ENCODE measurements around the gene ORAI2. TPM values are rescaled to one million over a fixed set of nuclear protein-coding genes. Genes with fewer than 3 reads are reported as not detected.

The ORAI2 gene
- total and polyA plus RNA-seq, 2 of the 13 experiments (the other 11 are each of a cell fraction or from before 2014, with no cell fraction given) = 3.0 to 6.0 TPM

DNA sequence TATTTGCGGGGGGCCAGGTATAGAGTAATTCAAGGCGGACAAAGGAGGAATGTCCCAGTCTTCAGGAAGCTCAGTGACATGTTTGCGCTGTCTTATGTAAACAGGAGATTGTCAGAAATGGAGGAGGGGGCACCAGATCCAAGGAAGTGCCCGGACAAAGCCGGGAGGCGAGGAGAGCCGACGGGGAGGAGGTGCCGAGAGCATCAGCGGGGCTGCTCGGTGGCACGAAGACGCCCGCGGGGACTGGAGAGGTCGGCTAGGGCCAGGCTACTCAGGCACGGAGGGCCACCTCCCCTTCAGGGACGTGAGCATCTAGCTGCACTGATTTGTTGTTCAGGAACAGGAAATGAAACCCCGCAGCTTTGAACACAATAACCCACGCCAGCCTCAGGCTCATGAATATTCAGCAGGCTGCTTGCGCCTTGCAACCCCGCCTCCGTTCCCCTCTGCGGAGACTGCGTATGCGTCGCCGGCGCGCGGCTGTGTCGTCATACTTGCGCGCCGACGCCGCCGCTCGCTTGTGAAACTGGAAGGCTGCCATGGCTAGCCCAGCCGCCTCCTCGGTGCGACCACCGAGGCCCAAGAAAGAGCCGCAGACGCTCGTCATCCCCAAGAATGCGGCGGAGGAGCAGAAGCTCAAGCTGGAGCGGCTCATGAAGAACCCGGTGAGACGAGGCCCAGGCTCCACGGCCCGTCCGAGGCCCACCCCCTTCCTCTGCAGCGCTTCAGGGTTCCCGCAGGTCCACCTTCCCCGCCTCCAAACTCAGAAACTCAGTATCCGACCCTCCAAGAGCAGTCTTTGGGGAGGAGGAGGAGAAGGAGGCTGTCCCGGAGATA lies 37.3 kb upstream of the ORAI2 start, which contains the start of gene PRKRIP1:
Gene PRKRIP1, plus strand, starts transcription at position 491 of the 837 bp plus-strand sequence. Its CDS starts 49 bp downstream, at position 540.
- 8% methylated on average over 29 of the region's 59 CpGs for WGBS (ENCODE audit: low lambda C conversion rate)
- intact Hi-C loops (cut with micrococcal nuclease; ENCODE audit: unreplicated experiment) (no loop called here), in situ Hi-C loops (cut with HindIII; ENCODE audit: extremely low pct_ligation_motif_present, low pct_unique_long_range_greater_than_20kb) (no loop called here)
- H3K27me3 ChIP-seq (ENCODE audit: control insufficient read depth in 1 of 2, insufficient read depth in 2 of 2, low read length in 2 of 2) = no peaks in the 10 kb centered on the region
- ATAC-seq (peak; percentile 92), DNase-seq (ENCODE audit: low spot score) (peak; percentile 81), FAIRE-seq (peak; percentile 43)
- peak within 1 kb of the TSS; percentile 83 for H3K9ac ChIP-seq (ENCODE audit: insufficient read depth, low read depth, low read length)
- peak within 1 kb of the TSS; percentile 63 to 90 (median 87) for H3K4me3 ChIP-seq (replicated peaks in 1 of 3; ENCODE audit: insufficient read depth in 1 of 3, low read depth in 2 of 3, low read length in 3 of 3)
- peak within 1 kb of the TSS; percentile 54 for H3K27ac ChIP-seq (ENCODE audit: extremely low read length, insufficient read depth, low read length)
- no peak within 1 kb of the TSS for H2AFZ ChIP-seq (ENCODE audit: low read length)
- POLR2A ChIA-PET = interaction anchor here (0.6 to 1.7 kb wide), 4 partner anchors 10 to 1144 kb away, joined by 3 to 6 read pairs (median 3); no protein-coding TSS in a partner anchor
- peaks cover 6 to 32% of the 10 kb centered on the region in 2 experiments; a peak in 3 of 5 replicates for H3K36me3 ChIP-seq (replicated peaks in 1 of 2; ENCODE audit: control insufficient read depth in 1 of 2, insufficient read depth in 2 of 2, low read length in 2 of 2)
- peak within 1 kb of the TSS; percentile 88 for H3K4me2 ChIP-seq (ENCODE audit: low read depth, low read length)
- BruUV-seq (replicated peaks) = no TSS peak
- 0 out of 2 replicates have a peak, but pooled peaks cover under 1% of the 10 kb centered on the region for H4K20me1 ChIP-seq (ENCODE audit: insufficient read depth, low read length)
- no peaks in the 10 kb centered on the region for H3K9me3 ChIP-seq (ENCODE audit: low read length)
- peaks cover 17% of the 10 kb centered on the region for H3K4me1 ChIP-seq (ENCODE audit: insufficient read depth, low read length)
- CTCF ChIA-PET (ENCODE audit: low intra/inter-chr PET ratio, low total read pairs) = no interaction called here
- peaks cover 9% of the 10 kb centered on the region for H3K79me2 ChIP-seq (ENCODE audit: insufficient read depth, low read length)
- no peak for TF ChIP-seq ZNF235 (CRISPR knock-in tag; IDR thresholded peaks at IDR 0.05; ENCODE audit: borderline replicate concordance)
- TF ChIP-seq, protein P1, sequence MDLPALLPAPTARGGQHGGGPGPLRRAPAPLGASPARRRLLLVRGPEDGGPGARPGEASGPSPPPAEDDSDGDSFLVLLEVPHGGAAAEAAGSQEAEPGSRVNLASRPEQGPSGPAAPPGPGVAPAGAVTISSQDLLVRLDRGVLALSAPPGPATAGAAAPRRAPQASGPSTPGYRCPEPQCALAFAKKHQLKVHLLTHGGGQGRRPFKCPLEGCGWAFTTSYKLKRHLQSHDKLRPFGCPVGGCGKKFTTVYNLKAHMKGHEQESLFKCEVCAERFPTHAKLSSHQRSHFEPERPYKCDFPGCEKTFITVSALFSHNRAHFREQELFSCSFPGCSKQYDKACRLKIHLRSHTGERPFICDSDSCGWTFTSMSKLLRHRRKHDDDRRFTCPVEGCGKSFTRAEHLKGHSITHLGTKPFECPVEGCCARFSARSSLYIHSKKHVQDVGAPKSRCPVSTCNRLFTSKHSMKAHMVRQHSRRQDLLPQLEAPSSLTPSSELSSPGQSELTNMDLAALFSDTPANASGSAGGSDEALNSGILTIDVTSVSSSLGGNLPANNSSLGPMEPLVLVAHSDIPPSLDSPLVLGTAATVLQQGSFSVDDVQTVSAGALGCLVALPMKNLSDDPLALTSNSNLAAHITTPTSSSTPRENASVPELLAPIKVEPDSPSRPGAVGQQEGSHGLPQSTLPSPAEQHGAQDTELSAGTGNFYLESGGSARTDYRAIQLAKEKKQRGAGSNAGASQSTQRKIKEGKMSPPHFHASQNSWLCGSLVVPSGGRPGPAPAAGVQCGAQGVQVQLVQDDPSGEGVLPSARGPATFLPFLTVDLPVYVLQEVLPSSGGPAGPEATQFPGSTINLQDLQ (CRISPR knock-in tag; IDR thresholded peaks at IDR 0.05) = no peak
- no peak for TF ChIP-seq ATAD3A (CRISPR knock-in tag; IDR thresholded peaks at IDR 0.05)
- TF ChIP-seq, protein P2, sequence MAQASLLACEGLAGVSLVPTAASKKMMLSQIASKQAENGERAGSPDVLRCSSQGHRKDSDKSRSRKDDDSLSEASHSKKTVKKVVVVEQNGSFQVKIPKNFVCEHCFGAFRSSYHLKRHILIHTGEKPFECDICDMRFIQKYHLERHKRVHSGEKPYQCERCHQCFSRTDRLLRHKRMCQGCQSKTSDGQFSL (CRISPR knock-in tag; IDR thresholded peaks at IDR 0.05) = no peak
- TF ChIP-seq ZBTB42 (CRISPR knock-in tag; IDR thresholded peaks at IDR 0.05) = no peak
- peak; percentile 77 for TF ChIP-seq POLR2AphosphoS5 (IDR thresholded peaks at IDR 0.05; ENCODE audit: low read depth, low read length)
- TF ChIP-seq MEF2D (CRISPR knock-in tag; IDR thresholded peaks at IDR 0.05) = peak; percentile 62; the same call in 1 of the 2 replicates
- TF ChIP-seq MTF2 (CRISPR knock-in tag; IDR thresholded peaks at IDR 0.05; ENCODE audit: borderline replicate concordance) = no peak
- TF ChIP-seq, protein P3, sequence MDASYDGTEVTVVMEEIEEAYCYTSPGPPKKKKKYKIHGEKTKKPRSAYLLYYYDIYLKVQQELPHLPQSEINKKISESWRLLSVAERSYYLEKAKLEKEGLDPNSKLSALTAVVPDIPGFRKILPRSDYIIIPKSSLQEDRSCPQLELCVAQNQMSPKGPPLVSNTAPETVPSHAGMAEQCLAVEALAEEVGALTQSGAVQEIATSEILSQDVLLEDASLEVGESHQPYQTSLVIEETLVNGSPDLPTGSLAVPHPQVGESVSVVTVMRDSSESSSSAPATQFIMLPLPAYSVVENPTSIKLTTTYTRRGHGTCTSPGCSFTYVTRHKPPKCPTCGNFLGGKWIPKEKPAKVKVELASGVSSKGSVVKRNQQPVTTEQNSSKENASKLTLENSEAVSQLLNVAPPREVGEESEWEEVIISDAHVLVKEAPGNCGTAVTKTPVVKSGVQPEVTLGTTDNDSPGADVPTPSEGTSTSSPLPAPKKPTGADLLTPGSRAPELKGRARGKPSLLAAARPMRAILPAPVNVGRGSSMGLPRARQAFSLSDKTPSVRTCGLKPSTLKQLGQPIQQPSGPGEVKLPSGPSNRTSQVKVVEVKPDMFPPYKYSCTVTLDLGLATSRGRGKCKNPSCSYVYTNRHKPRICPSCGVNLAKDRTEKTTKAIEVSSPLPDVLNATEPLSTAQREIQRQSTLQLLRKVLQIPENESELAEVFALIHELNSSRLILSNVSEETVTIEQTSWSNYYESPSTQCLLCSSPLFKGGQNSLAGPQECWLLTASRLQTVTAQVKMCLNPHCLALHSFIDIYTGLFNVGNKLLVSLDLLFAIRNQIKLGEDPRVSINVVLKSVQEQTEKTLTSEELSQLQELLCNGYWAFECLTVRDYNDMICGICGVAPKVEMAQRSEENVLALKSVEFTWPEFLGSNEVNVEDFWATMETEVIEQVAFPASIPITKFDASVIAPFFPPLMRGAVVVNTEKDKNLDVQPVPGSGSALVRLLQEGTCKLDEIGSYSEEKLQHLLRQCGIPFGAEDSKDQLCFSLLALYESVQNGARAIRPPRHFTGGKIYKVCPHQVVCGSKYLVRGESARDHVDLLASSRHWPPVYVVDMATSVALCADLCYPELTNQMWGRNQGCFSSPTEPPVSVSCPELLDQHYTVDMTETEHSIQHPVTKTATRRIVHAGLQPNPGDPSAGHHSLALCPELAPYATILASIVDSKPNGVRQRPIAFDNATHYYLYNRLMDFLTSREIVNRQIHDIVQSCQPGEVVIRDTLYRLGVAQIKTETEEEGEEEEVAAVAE (CRISPR knock-in tag; IDR thresholded peaks at IDR 0.05; ENCODE audit: borderline replicate concordance) = no peak
- TF ChIP-seq ESRRA (CRISPR knock-in tag; IDR thresholded peaks at IDR 0.05; ENCODE audit: low read depth) = no peak
- no peak for TF ChIP-seq RARA (CRISPR knock-in tag; IDR thresholded peaks at IDR 0.05)
- no peak for TF ChIP-seq NONO (IDR thresholded peaks at IDR 0.05)
- TF ChIP-seq NONO (CRISPR knock-in tag; conservative IDR thresholded peaks at IDR 0.05) = peak; percentile 64; the same call in 1 of the 2 replicates
- TF ChIP-seq, protein P4, sequence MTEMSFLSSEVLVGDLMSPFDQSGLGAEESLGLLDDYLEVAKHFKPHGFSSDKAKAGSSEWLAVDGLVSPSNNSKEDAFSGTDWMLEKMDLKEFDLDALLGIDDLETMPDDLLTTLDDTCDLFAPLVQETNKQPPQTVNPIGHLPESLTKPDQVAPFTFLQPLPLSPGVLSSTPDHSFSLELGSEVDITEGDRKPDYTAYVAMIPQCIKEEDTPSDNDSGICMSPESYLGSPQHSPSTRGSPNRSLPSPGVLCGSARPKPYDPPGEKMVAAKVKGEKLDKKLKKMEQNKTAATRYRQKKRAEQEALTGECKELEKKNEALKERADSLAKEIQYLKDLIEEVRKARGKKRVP (CRISPR knock-in tag; IDR thresholded peaks at IDR 0.05) = no peak
- TF ChIP-seq ZNF274 (CRISPR knock-in tag; IDR thresholded peaks at IDR 0.05) = peak; percentile 34; the same call in 1 of the 2 replicates
- TF ChIP-seq ZKSCAN8 (CRISPR knock-in tag; IDR thresholded peaks at IDR 0.05; ENCODE audit: borderline replicate concordance) = no peak

All from HepG2 (cell line).